Measurements from ENCODE around the gene AWAT2. TPM values are rescaled to one million over a fixed set of nuclear protein-coding genes. Genes with fewer than 3 reads are reported as not detected.

The AWAT2 gene
- total RNA-seq, 1 donor, result not detected

DNA sequence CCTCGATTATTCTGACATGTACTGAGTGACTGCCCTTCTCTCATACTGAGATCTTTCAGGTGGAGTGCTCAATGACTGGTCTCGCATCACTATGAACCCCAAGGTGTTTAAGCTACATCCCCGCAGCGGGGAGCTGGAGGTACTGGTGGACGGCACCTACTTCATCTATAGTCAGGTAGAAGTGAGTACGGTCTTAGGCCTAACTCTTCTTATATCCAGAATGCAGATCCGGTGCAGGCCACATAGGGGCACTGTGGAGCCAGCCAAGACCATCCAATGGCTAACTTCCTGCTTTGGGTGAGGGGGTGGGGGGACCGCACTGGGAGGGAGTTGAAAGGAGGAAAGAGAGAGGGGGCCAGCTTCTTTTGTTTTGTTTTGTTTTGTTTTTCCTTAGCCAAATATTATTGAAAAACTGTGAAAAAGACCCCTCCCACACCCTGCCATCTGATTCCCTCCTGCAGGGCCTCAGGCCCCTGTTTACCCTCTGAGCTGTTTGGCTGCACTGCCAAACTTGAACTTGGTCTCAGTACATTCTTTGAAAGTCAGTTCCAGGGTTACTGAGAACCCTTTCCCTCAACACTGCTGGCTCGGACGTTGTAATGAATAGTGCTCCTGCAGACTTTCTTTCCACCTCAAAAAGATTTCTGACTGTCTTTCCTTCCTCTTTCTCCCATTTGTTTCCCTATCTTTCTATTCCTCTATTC is 16.2 kb downstream of the AWAT2 start:
- DNase-seq (ENCODE audit: low read depth), result peak; percentile 20
- no peak overlapping the region for H3K4me3 ChIP-seq (ENCODE audit: low read depth, low read length)
- peak; percentile 63 for TF ChIP-seq CTCF (IDR thresholded peaks at IDR 0.05; ENCODE audit: insufficient read depth, low read depth, low read length)

GRCh38 chrX:70032792-70033191 is 16.9 kb downstream of the AWAT2 start:
- no peak for TF ChIP-seq CTCF (IDR thresholded peaks at IDR 0.05; ENCODE audit: insufficient read depth, low read depth, low read length)
- no peak for DNase-seq (ENCODE audit: low read depth)
- no peak overlapping the region for H3K4me3 ChIP-seq (ENCODE audit: low read depth, low read length)

DNA sequence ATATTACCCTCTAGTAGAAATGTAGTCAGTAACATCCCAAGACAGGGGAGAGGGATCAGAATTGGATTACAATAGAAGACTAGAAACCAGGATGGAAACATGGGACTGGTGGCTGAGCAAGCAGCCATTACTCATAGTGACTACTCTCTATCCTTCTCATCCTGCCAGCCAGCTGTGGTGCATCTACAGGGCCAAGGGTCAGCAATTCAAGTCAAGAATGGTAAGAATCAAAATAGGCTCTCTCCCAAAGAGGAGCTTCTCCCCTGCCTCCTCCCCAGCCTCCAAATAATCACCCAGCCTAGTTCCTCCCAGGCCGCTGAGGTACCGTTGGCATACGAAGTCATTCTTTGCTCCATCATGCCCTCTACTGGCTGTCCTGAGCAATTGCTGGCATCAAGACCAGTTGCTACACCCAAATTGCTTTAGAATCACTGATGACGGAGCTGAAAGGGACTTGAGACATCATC is 19.4 kb downstream of the AWAT2 start:
- H3K4me3 ChIP-seq (ENCODE audit: low read depth, low read length), result no peak overlapping the region
- DNase-seq (ENCODE audit: low read depth), result peak; percentile 47
- peak; percentile 79 for TF ChIP-seq CTCF (IDR thresholded peaks at IDR 0.05; ENCODE audit: insufficient read depth, low read depth, low read length)

DNA sequence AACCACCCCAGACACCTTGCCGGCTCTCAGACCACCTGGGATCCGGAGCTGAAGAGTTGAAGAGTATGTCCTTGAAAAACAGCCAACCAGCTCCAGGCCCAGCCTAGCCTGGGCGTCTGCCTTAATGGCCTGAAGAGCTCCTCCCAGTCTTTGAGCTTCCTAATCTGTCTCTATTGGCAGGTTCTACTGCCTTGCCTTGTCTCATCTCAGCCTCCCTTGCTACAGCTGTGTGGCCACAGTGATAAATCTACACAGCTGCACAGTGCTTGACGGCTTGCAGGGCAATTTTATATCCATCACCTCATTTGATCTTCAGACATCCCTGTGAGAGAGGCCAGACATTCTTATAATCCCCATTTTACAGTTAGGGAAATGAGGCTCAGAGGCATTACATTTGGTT is 19.9 kb downstream of the AWAT2 start:
- no peak overlapping the region for H3K4me3 ChIP-seq (ENCODE audit: low read depth, low read length)
- TF ChIP-seq CTCF (IDR thresholded peaks at IDR 0.05; ENCODE audit: insufficient read depth, low read depth, low read length), result no peak
- DNase-seq (ENCODE audit: low read depth), result peak; percentile 19

- H3K4me3 ChIP-seq (ENCODE audit: low read depth, low read length), result no peak overlapping the region
- no peak for TF ChIP-seq CTCF (IDR thresholded peaks at IDR 0.05; ENCODE audit: insufficient read depth, low read depth, low read length)
- peak; percentile 7 for DNase-seq (ENCODE audit: low read depth)
These were observed 22.9 kb downstream of the AWAT2 start for GRCh38 chrX:70026851-70027200.

DNA sequence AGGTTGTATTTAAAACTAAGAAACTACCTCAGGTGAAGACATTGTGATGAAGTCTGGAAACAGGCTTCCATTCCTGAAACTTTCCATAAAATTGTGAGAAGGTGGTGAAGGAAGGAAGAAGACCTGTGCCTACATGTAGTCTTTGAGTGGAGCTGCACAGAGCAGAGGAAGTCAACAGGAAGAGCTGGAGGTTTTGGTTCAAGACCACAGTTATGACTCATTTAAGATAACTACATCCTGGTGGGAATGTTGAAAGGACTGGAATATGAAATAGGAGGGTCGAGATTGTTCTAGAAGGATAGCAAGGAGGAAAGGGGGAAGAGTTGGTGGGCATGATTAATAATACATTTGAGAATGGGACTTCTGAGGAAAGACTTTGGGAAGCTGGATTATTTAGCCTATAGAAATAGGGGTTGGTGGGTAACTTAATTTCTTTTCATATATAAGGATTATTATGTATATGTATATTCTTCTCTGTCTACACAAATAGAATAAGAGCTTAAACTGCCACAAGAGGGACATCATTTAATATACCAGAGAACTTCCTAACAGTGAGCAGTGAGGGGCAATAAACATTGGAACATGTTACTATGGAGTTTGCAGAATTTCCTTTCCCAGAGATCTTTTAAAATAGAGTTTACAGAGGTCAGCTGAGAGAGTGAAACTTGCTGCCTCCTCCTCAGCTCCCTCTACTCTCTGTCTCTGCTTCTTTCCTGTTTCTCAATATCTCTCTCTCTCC is 23.5 kb downstream of the AWAT2 start:
- DNase-seq (ENCODE audit: low read depth), result peak; percentile 42
- H3K4me3 ChIP-seq (ENCODE audit: low read depth, low read length), result no peak overlapping the region
- TF ChIP-seq CTCF (IDR thresholded peaks at IDR 0.05; ENCODE audit: insufficient read depth, low read depth, low read length), result no peak
